HepG2 (cell line): ENCODE measurements around the gene PLXNA4.

Source experiments
- IRF2 ChIP-seq: IDR thresholded peaks from 2 replicates; pipeline ENCODE4 v1.6.1; 2018; ENCODE audit warnings: missing genetic modification reagents, missing compliant biosample characterization
- TF ChIP-seq, protein P1 (sequence below), 2 experiments: sonication (generic) in 1 of 2; formaldehyde crosslinking in 1 of 2; IDR thresholded peaks; 2 replicates each; pipeline versions ENCODE4 v1.5.1 to v1.6.1; 2011 to 2020; ENCODE audit warnings: borderline replicate concordance in 1 of 2, low read depth in 1 of 2, low read length in 1 of 2, mild to moderate bottlenecking in 1 of 2, missing genetic modification reagents in 1 of 2, moderate library complexity in 1 of 2
- TF ChIP-seq, protein P2 (sequence below): sonication (generic); formaldehyde crosslinking; IDR thresholded peaks from 2 replicates; pipeline ENCODE4 v1.5.0; 2020; ENCODE audit warnings: mild to moderate bottlenecking, missing genetic modification reagents, moderate library complexity
- TF ChIP-seq, protein P3 (sequence below), 2 experiments: sonication (generic) in 1 of 2; formaldehyde crosslinking in 1 of 2; IDR thresholded peaks; 2 replicates each; pipeline versions ENCODE4 v1.4.0 to v1.6.1; 2018 to 2020; ENCODE audit warnings: missing genetic modification reagents in 2 of 2, borderline replicate concordance in 1 of 2, low read depth in 1 of 2, mild to moderate bottlenecking in 1 of 2, missing biosample characterization in 1 of 2

DNA sequence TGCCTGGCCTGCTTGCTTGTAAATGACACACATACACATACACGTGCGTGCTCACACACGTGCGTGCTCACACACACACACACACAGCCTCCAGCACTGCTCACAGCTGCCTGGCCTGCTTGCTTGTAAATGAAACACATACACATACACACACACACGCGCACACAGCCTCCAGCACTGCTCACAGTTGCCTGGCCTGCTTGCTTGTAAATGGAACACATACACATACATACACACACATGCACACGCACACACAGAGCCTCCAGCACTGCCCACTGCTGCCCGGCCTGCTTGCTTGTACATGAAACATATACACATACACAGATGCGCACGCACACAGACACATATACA lies 397.2 kb downstream of the PLXNA4 start:
- TF ChIP-seq, protein P1, sequence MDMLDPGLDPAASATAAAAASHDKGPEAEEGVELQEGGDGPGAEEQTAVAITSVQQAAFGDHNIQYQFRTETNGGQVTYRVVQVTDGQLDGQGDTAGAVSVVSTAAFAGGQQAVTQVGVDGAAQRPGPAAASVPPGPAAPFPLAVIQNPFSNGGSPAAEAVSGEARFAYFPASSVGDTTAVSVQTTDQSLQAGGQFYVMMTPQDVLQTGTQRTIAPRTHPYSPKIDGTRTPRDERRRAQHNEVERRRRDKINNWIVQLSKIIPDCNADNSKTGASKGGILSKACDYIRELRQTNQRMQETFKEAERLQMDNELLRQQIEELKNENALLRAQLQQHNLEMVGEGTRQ (IDR thresholded peaks at IDR 0.05; ENCODE audit: low read depth, low read length) = no peak
- TF ChIP-seq, protein P1 (CRISPR knock-in tag; IDR thresholded peaks at IDR 0.05; ENCODE audit: borderline replicate concordance) = no peak
- TF ChIP-seq, protein P2, sequence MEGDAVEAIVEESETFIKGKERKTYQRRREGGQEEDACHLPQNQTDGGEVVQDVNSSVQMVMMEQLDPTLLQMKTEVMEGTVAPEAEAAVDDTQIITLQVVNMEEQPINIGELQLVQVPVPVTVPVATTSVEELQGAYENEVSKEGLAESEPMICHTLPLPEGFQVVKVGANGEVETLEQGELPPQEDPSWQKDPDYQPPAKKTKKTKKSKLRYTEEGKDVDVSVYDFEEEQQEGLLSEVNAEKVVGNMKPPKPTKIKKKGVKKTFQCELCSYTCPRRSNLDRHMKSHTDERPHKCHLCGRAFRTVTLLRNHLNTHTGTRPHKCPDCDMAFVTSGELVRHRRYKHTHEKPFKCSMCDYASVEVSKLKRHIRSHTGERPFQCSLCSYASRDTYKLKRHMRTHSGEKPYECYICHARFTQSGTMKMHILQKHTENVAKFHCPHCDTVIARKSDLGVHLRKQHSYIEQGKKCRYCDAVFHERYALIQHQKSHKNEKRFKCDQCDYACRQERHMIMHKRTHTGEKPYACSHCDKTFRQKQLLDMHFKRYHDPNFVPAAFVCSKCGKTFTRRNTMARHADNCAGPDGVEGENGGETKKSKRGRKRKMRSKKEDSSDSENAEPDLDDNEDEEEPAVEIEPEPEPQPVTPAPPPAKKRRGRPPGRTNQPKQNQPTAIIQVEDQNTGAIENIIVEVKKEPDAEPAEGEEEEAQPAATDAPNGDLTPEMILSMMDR (CRISPR knock-in tag) = no peak
- TF ChIP-seq, protein P3, sequence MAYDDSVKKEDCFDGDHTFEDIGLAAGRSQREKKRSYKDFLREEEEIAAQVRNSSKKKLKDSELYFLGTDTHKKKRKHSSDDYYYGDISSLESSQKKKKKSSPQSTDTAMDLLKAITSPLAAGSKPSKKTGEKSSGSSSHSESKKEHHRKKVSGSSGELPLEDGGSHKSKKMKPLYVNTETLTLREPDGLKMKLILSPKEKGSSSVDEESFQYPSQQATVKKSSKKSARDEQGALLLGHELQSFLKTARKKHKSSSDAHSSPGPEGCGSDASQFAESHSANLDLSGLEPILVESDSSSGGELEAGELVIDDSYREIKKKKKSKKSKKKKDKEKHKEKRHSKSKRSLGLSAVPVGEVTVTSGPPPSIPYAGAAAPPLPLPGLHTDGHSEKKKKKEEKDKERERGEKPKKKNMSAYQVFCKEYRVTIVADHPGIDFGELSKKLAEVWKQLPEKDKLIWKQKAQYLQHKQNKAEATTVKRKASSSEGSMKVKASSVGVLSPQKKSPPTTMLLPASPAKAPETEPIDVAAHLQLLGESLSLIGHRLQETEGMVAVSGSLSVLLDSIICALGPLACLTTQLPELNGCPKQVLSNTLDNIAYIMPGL (CRISPR knock-in tag; IDR thresholded peaks at IDR 0.05; ENCODE audit: borderline replicate concordance in 1 of 2, low read depth in 1 of 2) = no peak
- TF ChIP-seq IRF2 (CRISPR knock-in tag) = no peak
